GM18520 (cell line): Measurements from ENCODE around the gene HIGD1A.

ENCODE experiments used
- ATAC-seq: cut with Tn5 transposase; IDR thresholded peaks from one replicate; pipeline ENCODE4 v1.9.1; 2021; ENCODE audit not compliant: unreplicated experiment

The HIGD1A gene

GRCh38 chr3:42801784-42802183, 2.5 kb downstream of the HIGD1A start:
- ATAC-seq = no peak

GRCh38 chr3:42801048-42801620, 3.2 kb downstream of the HIGD1A start:
- ATAC-seq = no peak

- ATAC-seq = no peak
Measured at GRCh38 chr3:42800251-42800650, 4.0 kb downstream of the HIGD1A start.

GRCh38 chr3:42799376-42799775, 4.9 kb downstream of the HIGD1A start:
- no peak for ATAC-seq

GRCh38 chr3:42796332-42796885, 7.9 kb downstream of the HIGD1A start:
- ATAC-seq = no peak

GRCh38 chr3:42795621-42796181, 8.6 kb downstream of the HIGD1A start:
- no peak for ATAC-seq

- ATAC-seq = no peak
Measured at GRCh38 chr3:42790714-42791229, 13.5 kb downstream of the HIGD1A start.

- no peak for ATAC-seq
Measured at GRCh38 chr3:42786631-42787030, 17.7 kb downstream of the HIGD1A start.

- ATAC-seq = no peak
Measured at GRCh38 chr3:42786212-42786611, 18.1 kb downstream of the HIGD1A start.

GRCh38 chr3:42780892-42781700, 23.2 kb downstream of the HIGD1A start:
- no peak for ATAC-seq

GRCh38 chr3:42780398-42780797, 23.9 kb downstream of the HIGD1A start:
- no peak for ATAC-seq

- ATAC-seq = no peak
Measured at GRCh38 chr3:42778644-42779043, 25.6 kb downstream of the HIGD1A start.

- ATAC-seq = no peak
Measured at GRCh38 chr3:42773409-42773751, 30.9 kb downstream of the HIGD1A start.

GRCh38 chr3:42772670-42773408, 31.5 kb downstream of the HIGD1A start, which contains the start of gene CCDC13:
TSS of gene CCDC13 (minus strand) at chr3:42773253. CDS start at chr3:42758345, 14,908 bp downstream.
- peak; percentile 97 for ATAC-seq

- ATAC-seq = no peak
Measured at GRCh38 chr3:42771271-42771670, 33.0 kb downstream of the HIGD1A start.

- no peak for ATAC-seq
Measured at GRCh38 chr3:42769477-42770131, 34.7 kb downstream of the HIGD1A start.

- no peak for ATAC-seq
Measured at GRCh38 chr3:42764561-42765295, 39.6 kb downstream of the HIGD1A start.

GRCh38 chr3:42764115-42764514, 40.2 kb downstream of the HIGD1A start:
- no peak for ATAC-seq

- no peak for ATAC-seq
Measured at GRCh38 chr3:42763021-42763420, 41.3 kb downstream of the HIGD1A start.
